Activated naive CD8-positive, alpha-beta T cell treated with anti-CD3 and anti-CD28 coated beads, Interleukin-2, amount 10 ng/mL, durations not matched to agents 7 days and 5 days (primary cell): ENCODE measurements around the gene CDK7. TPM values are rescaled to one million over a fixed set of nuclear protein-coding genes. Genes with fewer than 3 reads are reported as not detected.

Source experiments
- ATAC-seq: fragments of 150-1000 bp; cut with Tn5 transposase; one replicate; pipeline ENCODE4 v1.10.0; 2021; ENCODE audit warnings: low read depth, moderate library complexity
- POLR2A ChIA-PET: fragments of 350-600 bp; sonication (Branson Sonifier 250); formaldehyde crosslinking; loops from one replicate; lab custom pipeline; 2021; ENCODE audit warnings: antibody characterized with exemption; lab: Charles Lee
- DNase-seq: peaks from one replicate; pipeline ENCODE4 v3.0.0; 2021
- H3K27ac Mint-ChIP-seq: one replicate; pipeline ENCODE4 v1.8.0; 2022; ENCODE audit warnings: mild to moderate bottlenecking, mixed read lengths
- H3K27me3 Mint-ChIP-seq: one replicate; pipeline ENCODE4 v1.8.0; 2022; ENCODE audit warnings: mild to moderate bottlenecking, moderate library complexity, mixed read lengths
- H3K36me3 Mint-ChIP-seq: one replicate; pipeline ENCODE4 v1.8.0; 2021; ENCODE audit warnings: mild to moderate bottlenecking, mixed read lengths
- H3K4me1 Mint-ChIP-seq: one replicate; pipeline ENCODE4 v1.8.0; 2021; ENCODE audit warnings: mixed read lengths
- H3K4me3 Mint-ChIP-seq: one replicate; pipeline ENCODE4 v1.8.0; 2022; ENCODE audit warnings: mild to moderate bottlenecking, moderate library complexity, mixed read lengths
- H3K9me3 Mint-ChIP-seq: one replicate; pipeline ENCODE4 v1.8.0; 2021; ENCODE audit warnings: mixed read lengths
- total RNA-seq, 2 experiments: library from RNA; stranded (reverse); gene quantifications; one replicate each; pipeline ENCODE4 v1.2.3, GENCODE V29; 2021

The CDK7 gene
- 10 to 100 TPM; 21.2 to 23.7 TPM for total RNA-seq

- Mint-ChIP-seq H3K27me3 (no peaks in the 10 kb centered on the region), H3K9me3 (no peaks in the 10 kb centered on the region), H3K4me1 (peaks cover 21% of the 10 kb centered on the region), H3K4me3 (peak within 1 kb of the TSS; percentile 97), H3K27ac (peak within 1 kb of the TSS; percentile 83), H3K36me3 (peaks cover 15% of the 10 kb centered on the region)
- POLR2A ChIA-PET = interaction anchor here (0.5 to 2.3 kb wide), 10 partner anchors 10 to 141 kb away, joined by 3 to 14 read pairs (median 4); partner anchors contain the start of genes AK6, CCNB1, CENPH and RAD17
- ATAC-seq (peak; percentile 100), DNase-seq (peak; percentile 89)
Observed at GRCh38 chr5:69234457-69235268, at the start of gene CDK7. Gene CDK7 (plus strand): TSS chr5:69234886. CDS start chr5:69234976, 90 bp downstream.

GRCh38 chr5:69187342-69187741 is 47.3 kb upstream of the CDK7 start:
- no peak overlapping the region for H3K27ac Mint-ChIP-seq
- H3K9me3 Mint-ChIP-seq = no peaks in the 10 kb centered on the region
- DNase-seq = no peak
- H3K27me3 Mint-ChIP-seq = no peaks in the 10 kb centered on the region
- peaks cover 16% of the 10 kb centered on the region for H3K4me1 Mint-ChIP-seq
- no peak overlapping the region for H3K4me3 Mint-ChIP-seq
- peaks cover 6% of the 10 kb centered on the region for H3K36me3 Mint-ChIP-seq
- no peak for ATAC-seq
- POLR2A ChIA-PET = no interaction called here

- DNase-seq (no peak), ATAC-seq (no peak)
- H3K4me1 Mint-ChIP-seq = peaks cover 16% of the 10 kb centered on the region
- H3K36me3 Mint-ChIP-seq = peaks cover 6% of the 10 kb centered on the region
- peak overlapping the region; percentile 92 for H3K4me3 Mint-ChIP-seq
- H3K27me3 Mint-ChIP-seq = no peaks in the 10 kb centered on the region
- POLR2A ChIA-PET = interaction anchor here (1.0 to 2.7 kb wide), 10 partner anchors 8 to 181 kb away, joined by 3 to 34 read pairs (median 6); partner anchors contain the start of genes CCDC125, CCNB1, CDK7 and SLC30A5
- no peaks in the 10 kb centered on the region for H3K9me3 Mint-ChIP-seq
- H3K27ac Mint-ChIP-seq = peak overlapping the region; percentile 95
Observed at GRCh38 chr5:69188811-69189161, 45.9 kb upstream of the CDK7 start.

GRCh38 chr5:69189162-69190086 is 45.3 kb upstream of the CDK7 start, which contains the start of gene CENPH:
Gene CENPH (plus strand): TSS chr5:69189583. CDS start chr5:69189635, 52 bp downstream.
- H3K9me3 Mint-ChIP-seq = no peaks in the 10 kb centered on the region
- peak; percentile 94 for DNase-seq
- peak; percentile 86 for ATAC-seq
- POLR2A ChIA-PET = interaction anchor here (0.9 to 2.7 kb wide), 12 partner anchors 9 to 181 kb away, joined by 3 to 34 read pairs (median 6); partner anchors contain the start of genes CCDC125, CCNB1, CDK7 and SLC30A5
- H3K4me3 Mint-ChIP-seq = peak within 1 kb of the TSS; percentile 92
- H3K4me1 Mint-ChIP-seq = peaks cover 16% of the 10 kb centered on the region
- H3K36me3 Mint-ChIP-seq = peaks cover 6% of the 10 kb centered on the region
- H3K27ac Mint-ChIP-seq = peak within 1 kb of the TSS; percentile 95
- no peaks in the 10 kb centered on the region for H3K27me3 Mint-ChIP-seq

- H3K27ac Mint-ChIP-seq = no peak overlapping the region
- ATAC-seq (no peak), DNase-seq (no peak)
- no peaks in the 10 kb centered on the region for H3K9me3 Mint-ChIP-seq
- H3K4me1 Mint-ChIP-seq = peaks cover 2% of the 10 kb centered on the region
- H3K36me3 Mint-ChIP-seq = peaks cover 12% of the 10 kb centered on the region
- POLR2A ChIA-PET = no interaction called here
- no peaks in the 10 kb centered on the region for H3K27me3 Mint-ChIP-seq
- H3K4me3 Mint-ChIP-seq = no peak overlapping the region
Observed at GRCh38 chr5:69202497-69202896, 32.2 kb upstream of the CDK7 start.

GRCh38 chr5:69206528-69207190 is 28.0 kb upstream of the CDK7 start:
- no peak for ATAC-seq
- Mint-ChIP-seq H3K27me3 (no peaks in the 10 kb centered on the region), H3K27ac (no peak overlapping the region), H3K4me3 (no peak overlapping the region), H3K36me3 (peaks cover 6% of the 10 kb centered on the region), H3K9me3 (no peaks in the 10 kb centered on the region), H3K4me1 (peaks cover 2% of the 10 kb centered on the region)
- DNase-seq = no peak
- POLR2A ChIA-PET = no interaction called here

GRCh38 chr5:69209602-69210001 is 25.1 kb upstream of the CDK7 start:
- Mint-ChIP-seq H3K9me3 (no peaks in the 10 kb centered on the region), H3K27me3 (no peaks in the 10 kb centered on the region), H3K4me3 (no peak overlapping the region), H3K4me1 (peaks cover 2% of the 10 kb centered on the region), H3K27ac (no peak overlapping the region), H3K36me3 (peaks cover 4% of the 10 kb centered on the region)
- DNase-seq (no peak), ATAC-seq (no peak)
- POLR2A ChIA-PET = no interaction called here

GRCh38 chr5:69211200-69211599 is 23.5 kb upstream of the CDK7 start:
- no peaks in the 10 kb centered on the region for H3K9me3 Mint-ChIP-seq
- DNase-seq (no peak), ATAC-seq (no peak)
- peaks cover 4% of the 10 kb centered on the region for H3K36me3 Mint-ChIP-seq
- peaks cover 3% of the 10 kb centered on the region for H3K4me1 Mint-ChIP-seq
- H3K27ac Mint-ChIP-seq = no peak overlapping the region
- H3K4me3 Mint-ChIP-seq = no peak overlapping the region
- POLR2A ChIA-PET = interaction anchor here (0.7 to 1.1 kb wide), 2 partner anchors 21 to 29 kb away, joined by 6 to 8 read pairs; partner anchors contain the start of gene CENPH
- no peaks in the 10 kb centered on the region for H3K27me3 Mint-ChIP-seq

GRCh38 chr5:69212022-69212421 is 22.7 kb upstream of the CDK7 start:
- H3K4me3 Mint-ChIP-seq = no peak overlapping the region
- no peaks in the 10 kb centered on the region for H3K9me3 Mint-ChIP-seq
- ATAC-seq = no peak
- DNase-seq = no peak
- no peak overlapping the region for H3K27ac Mint-ChIP-seq
- no peaks in the 10 kb centered on the region for H3K27me3 Mint-ChIP-seq
- H3K36me3 Mint-ChIP-seq = peaks cover 2% of the 10 kb centered on the region
- POLR2A ChIA-PET = interaction anchor here (1.1 kb wide), 1 partner anchor 22 kb away, joined by 8 read pairs; the partner anchor contains the start of gene CENPH
- peaks cover 2% of the 10 kb centered on the region for H3K4me1 Mint-ChIP-seq

GRCh38 chr5:69213513-69214215 is 21.0 kb upstream of the CDK7 start:
- Mint-ChIP-seq H3K4me1 (peaks cover 6% of the 10 kb centered on the region), H3K27me3 (no peaks in the 10 kb centered on the region), H3K4me3 (no peak overlapping the region), H3K9me3 (no peaks in the 10 kb centered on the region), H3K27ac (no peak overlapping the region), H3K36me3 (peaks cover 4% of the 10 kb centered on the region)
- POLR2A ChIA-PET = no interaction called here
- DNase-seq (no peak), ATAC-seq (no peak)

- Mint-ChIP-seq H3K36me3 (peaks cover 12% of the 10 kb centered on the region), H3K27ac (peak overlapping the region; percentile 99), H3K27me3 (no peaks in the 10 kb centered on the region), H3K4me3 (peak overlapping the region; percentile 98), H3K9me3 (no peaks in the 10 kb centered on the region), H3K4me1 (peaks cover 12% of the 10 kb centered on the region)
- POLR2A ChIA-PET = interaction anchor here (0.7 to 3.8 kb wide), 3 partner anchors 17 to 116 kb away, joined by 4 to 14 read pairs (median 5); partner anchors contain the start of genes CCDC125, CDK7 and CENPH
- no peak for ATAC-seq
- DNase-seq = no peak
Observed at GRCh38 chr5:69217151-69217511, 17.6 kb upstream of the CDK7 start.
